ENCODE results near the gene TRIM72.

- TF ChIP-seq CTCF (IDR thresholded peaks at IDR 0.05) (no peak), POLR2A (IDR thresholded peaks at IDR 0.05) (no peak)
These were observed 30.2 kb upstream of the TRIM72 start for GRCh38 chr16:31183432-31184428.

Data from lower leg skin (tissue), 3 donors.